T1000 (cell line): ENCODE data around the gene CPT1B.
A peak's percentile ranks its signal among the peaks of the same experiment; 100 is the strongest.
"Not testable (repeated sequence)": the region's sequence is repeated elsewhere in the genome, so short reads cannot be mapped to it uniquely, and the experiment has no call there.

ENCODE experiments used
- DNase-seq: peaks from one replicate; lab custom pipeline; 2025; ENCODE audit warnings: mixed read lengths; lab: John Stamatoyannopoulos, UW

The CPT1B gene

GRCh38 chr22:50545522-50546325 is 32.5 kb downstream of the CPT1B start, which contains the start of gene KLHDC7B:
KLHDC7B (plus strand) TSS chr22:50545899; CDS start chr22:50546244, 345 bp downstream.
- no peak for DNase-seq

- no peak for DNase-seq
These were observed 33.4 kb downstream of the CPT1B start for GRCh38 chr22:50544746-50545253.

- no peak for DNase-seq
These were observed 34.0 kb downstream of the CPT1B start for GRCh38 chr22:50544078-50544745.

- DNase-seq, result no peak
These were observed 35.8 kb downstream of the CPT1B start for GRCh38 chr22:50542416-50542927.

GRCh38 chr22:50541667-50542026 is 36.6 kb downstream of the CPT1B start:
- not testable (repeated sequence) for DNase-seq

GRCh38 chr22:50540381-50540780 is 37.8 kb downstream of the CPT1B start:
- DNase-seq, result no peak

- no peak for DNase-seq
These were observed 40.5 kb downstream of the CPT1B start for GRCh38 chr22:50537765-50538164.

GRCh38 chr22:50536226-50536625 is 42.0 kb downstream of the CPT1B start:
- DNase-seq, result no peak

GRCh38 chr22:50535113-50535512 is 43.1 kb downstream of the CPT1B start:
- no peak for DNase-seq

GRCh38 chr22:50533856-50534711 is 44.1 kb downstream of the CPT1B start:
- DNase-seq, result not testable (repeated sequence)

- no peak for DNase-seq
These were observed 45.1 kb downstream of the CPT1B start for GRCh38 chr22:50532824-50533796.

GRCh38 chr22:50531962-50532674 is 46.1 kb downstream of the CPT1B start:
- no peak for DNase-seq

- no peak for DNase-seq
These were observed 46.7 kb downstream of the CPT1B start for GRCh38 chr22:50531546-50531961.

GRCh38 chr22:50530877-50531545 is 47.2 kb downstream of the CPT1B start:
- DNase-seq, result peak; percentile 14

- DNase-seq, result no peak
These were observed 47.7 kb downstream of the CPT1B start for GRCh38 chr22:50530580-50530876.

GRCh38 chr22:50529897-50530579 is 48.2 kb downstream of the CPT1B start, which contains the start of gene TYMP:
TYMP (minus strand) TSS chr22:50530012; CDS start chr22:50529709, 303 bp downstream.
- DNase-seq, result no peak

- DNase-seq, result no peak
These were observed 48.8 kb downstream of the CPT1B start for GRCh38 chr22:50529416-50529896.

- no peak for DNase-seq
These were observed 49.4 kb downstream of the CPT1B start for GRCh38 chr22:50528682-50529415.
